AG04450 (cell line): ENCODE data around the gene CSNK1A1L. TPM values are rescaled to one million over a fixed set of nuclear protein-coding genes. Genes with fewer than 3 reads are reported as not detected.

Experiments used
- CTCF ChIA-PET: fragments of 300-600, 350-600 bp; formaldehyde crosslinking; extraction: SDS; loops from one replicate; lab custom pipeline; 2022; ENCODE audit warnings: antibody characterized with exemption, inconsistent platforms; lab: Charles Lee
- POLR2A ChIA-PET: fragments of 350-600 bp; formaldehyde crosslinking; extraction: SDS; loops from one replicate; lab custom pipeline; 2021; ENCODE audit warnings: antibody characterized with exemption, inconsistent platforms; lab: Yijun Ruan, JAX
- DNase-seq: peaks from one replicate; pipeline ENCODE4 v3.0.0-alpha.2; 2011; ENCODE audit warnings: low read depth, low spot score
- H3K27ac ChIP-seq: one replicate; pipeline ENCODE4 v1.5.1; 2012; ENCODE audit warnings: low read depth, low read length, control low read depth
- H3K27me3 ChIP-seq: one replicate; pipeline ENCODE4 v1.6.0; 2012; ENCODE audit warnings: low read length; ENCODE audit not compliant: control insufficient read depth, insufficient read depth
- H3K4me3 ChIP-seq: 2 replicates; pipeline ENCODE4 v1.5.1; 2011; ENCODE audit warnings: mild to moderate bottlenecking, low read depth, low read length, control low read depth
- H3K9me3 ChIP-seq: 2 replicates; pipeline ENCODE4 v1.5.1; 2012; ENCODE audit warnings: low read length; ENCODE audit not compliant: control insufficient read depth, insufficient read depth
- CTCF ChIP-seq: IDR thresholded peaks from 2 replicates; pipeline ENCODE4 v1.5.1; 2011; ENCODE audit warnings: low read depth, low read length, control low read depth, inconsistent platforms
- polyA plus RNA-seq: library from polyadenylated mRNA; depleted of rRNA; stranded (reverse); fragments of >200 nt; gene quantifications from 2 replicates; pipeline ENCODE4 v1.2.3, GENCODE V29; 2011

Gene CSNK1A1L
- polyA plus RNA-seq, 1 experiment: not detected

- Histone ChIP-seq H3K4me3 (no peak overlapping the region), H3K9me3 (no peaks in the 10 kb centered on the region), H3K27me3 (no peaks in the 10 kb centered on the region), H3K27ac (no peak overlapping the region)
- CTCF ChIA-PET: interaction anchor here (0.6 to 1.3 kb wide), 2 partner anchors 11 to 537 kb away, joined by 3 to 4 read pairs; no protein-coding TSS in a partner anchor
- no peak for DNase-seq
- TF ChIP-seq CTCF: no peak
- POLR2A ChIA-PET: interaction anchor here (0.6 kb wide), 1 partner anchor 170 kb away, joined by 13 read pairs; no protein-coding TSS in a partner anchor
Measured at GRCh38 chr13:37085606-37086005, 19.9 kb downstream of the CSNK1A1L start.

GRCh38 chr13:37076818-37077217 lies 28.6 kb downstream of the CSNK1A1L start:
- TF ChIP-seq CTCF: no peak
- Histone ChIP-seq H3K27ac (no peak overlapping the region), H3K9me3 (no peaks in the 10 kb centered on the region), H3K4me3 (no peak overlapping the region), H3K27me3 (no peaks in the 10 kb centered on the region)
- ChIA-PET POLR2A (no interaction called here), CTCF (interaction anchor here (1.0 to 6.6 kb wide), 3 partner anchors 524 to 532 kb away, joined by 3 to 65 read pairs (median 4); no protein-coding TSS in a partner anchor)
- DNase-seq: no peak

- Histone ChIP-seq H3K27ac (no peak overlapping the region), H3K9me3 (no peaks in the 10 kb centered on the region), H3K4me3 (no peak overlapping the region), H3K27me3 (no peaks in the 10 kb centered on the region)
- ChIA-PET POLR2A (no interaction called here), CTCF (interaction anchor here (1.2 to 6.6 kb wide), 4 partner anchors 24 to 529 kb away, joined by 3 to 65 read pairs (median 4); no protein-coding TSS in a partner anchor)
- DNase-seq: no peak
- no peak for TF ChIP-seq CTCF
Measured at GRCh38 chr13:37075164-37075563, 30.3 kb downstream of the CSNK1A1L start.

GRCh38 chr13:37074703-37075102 lies 30.8 kb downstream of the CSNK1A1L start:
- Histone ChIP-seq H3K27ac (no peak overlapping the region), H3K9me3 (peaks cover 4% of the 10 kb centered on the region; the same call in 1 of the 2 replicates), H3K27me3 (no peaks in the 10 kb centered on the region), H3K4me3 (no peak overlapping the region)
- POLR2A ChIA-PET: no interaction called here
- TF ChIP-seq CTCF: peak; percentile 42
- CTCF ChIA-PET: interaction anchor here (1.0 to 6.6 kb wide), 7 partner anchors 11 to 534 kb away, joined by 3 to 65 read pairs (median 4); no protein-coding TSS in a partner anchor
- DNase-seq: no peak

GRCh38 chr13:37072024-37072423 lies 33.4 kb downstream of the CSNK1A1L start:
- Histone ChIP-seq H3K9me3 (peaks cover 5% of the 10 kb centered on the region; the same call in 1 of the 2 replicates), H3K27me3 (no peaks in the 10 kb centered on the region), H3K27ac (no peak overlapping the region), H3K4me3 (no peak overlapping the region)
- TF ChIP-seq CTCF: no peak
- ChIA-PET POLR2A (no interaction called here), CTCF (no interaction called here)
- DNase-seq: no peak
